Activated naive CD4-positive, alpha-beta T cell treated with Interleukin-2 at 50 U/mL for 16 hours (primary cell): Measurements from ENCODE around the gene ANK3.
"Not testable (repeated sequence)": the region's sequence is repeated elsewhere in the genome, so short reads cannot be mapped to it uniquely, and the experiment has no call there.

Experiments
- DNase-seq: peaks from one replicate; pipeline ENCODE4 v3.0.0-alpha.2; 2020

Gene ANK3

GRCh38 chr10:60073781-60074656, 315.7 kb downstream of the ANK3 start:
- no peak for DNase-seq

GRCh38 chr10:60073397-60073780, 316.3 kb downstream of the ANK3 start:
- no peak for DNase-seq

GRCh38 chr10:60069311-60069710, 320.4 kb downstream of the ANK3 start:
- DNase-seq: no peak

GRCh38 chr10:60050366-60050765, 339.3 kb downstream of the ANK3 start:
- no peak for DNase-seq

- DNase-seq: no peak
These were observed 341.6 kb downstream of the ANK3 start for GRCh38 chr10:60048091-60048501.

- no peak for DNase-seq
These were observed 344.1 kb downstream of the ANK3 start for GRCh38 chr10:60045571-60045970.

- no peak for DNase-seq
These were observed 344.7 kb downstream of the ANK3 start for GRCh38 chr10:60044971-60045370.

GRCh38 chr10:60044242-60044641, 345.4 kb downstream of the ANK3 start:
- DNase-seq: no peak

GRCh38 chr10:60043561-60044241, 346.0 kb downstream of the ANK3 start:
- no peak for DNase-seq

- DNase-seq: no peak
These were observed 346.8 kb downstream of the ANK3 start for GRCh38 chr10:60042914-60043313.

GRCh38 chr10:60042262-60042661, 347.4 kb downstream of the ANK3 start:
- DNase-seq: no peak

- no peak for DNase-seq
These were observed 348.1 kb downstream of the ANK3 start for GRCh38 chr10:60041489-60042133.

- no peak for DNase-seq
These were observed 349.5 kb downstream of the ANK3 start for GRCh38 chr10:60040014-60040662.

- DNase-seq: no peak
These were observed 353.7 kb downstream of the ANK3 start for GRCh38 chr10:60035984-60036383.

GRCh38 chr10:60035375-60035774, 354.3 kb downstream of the ANK3 start:
- not testable (repeated sequence) for DNase-seq

- DNase-seq: peak; percentile 30
These were observed 357.0 kb downstream of the ANK3 start for GRCh38 chr10:60032723-60033122.

GRCh38 chr10:60031664-60032063, 358.0 kb downstream of the ANK3 start:
- no peak for DNase-seq

GRCh38 chr10:60031183-60031582, 358.5 kb downstream of the ANK3 start:
- no peak for DNase-seq

GRCh38 chr10:60029475-60029874, 360.2 kb downstream of the ANK3 start:
- DNase-seq: no peak

GRCh38 chr10:60028081-60028480, 361.6 kb downstream of the ANK3 start:
- DNase-seq: no peak

GRCh38 chr10:60025279-60025678, 364.4 kb downstream of the ANK3 start:
- DNase-seq: no peak

GRCh38 chr10:60024506-60024905, 365.2 kb downstream of the ANK3 start:
- DNase-seq: no peak

GRCh38 chr10:60023155-60023877, 366.4 kb downstream of the ANK3 start:
- no peak for DNase-seq
